Measurements from ENCODE around the gene TARBP1.

GRCh38 chr1:234499119-234499942 is 20.4 kb upstream of the TARBP1 start:
- TF ChIP-seq, protein P1, sequence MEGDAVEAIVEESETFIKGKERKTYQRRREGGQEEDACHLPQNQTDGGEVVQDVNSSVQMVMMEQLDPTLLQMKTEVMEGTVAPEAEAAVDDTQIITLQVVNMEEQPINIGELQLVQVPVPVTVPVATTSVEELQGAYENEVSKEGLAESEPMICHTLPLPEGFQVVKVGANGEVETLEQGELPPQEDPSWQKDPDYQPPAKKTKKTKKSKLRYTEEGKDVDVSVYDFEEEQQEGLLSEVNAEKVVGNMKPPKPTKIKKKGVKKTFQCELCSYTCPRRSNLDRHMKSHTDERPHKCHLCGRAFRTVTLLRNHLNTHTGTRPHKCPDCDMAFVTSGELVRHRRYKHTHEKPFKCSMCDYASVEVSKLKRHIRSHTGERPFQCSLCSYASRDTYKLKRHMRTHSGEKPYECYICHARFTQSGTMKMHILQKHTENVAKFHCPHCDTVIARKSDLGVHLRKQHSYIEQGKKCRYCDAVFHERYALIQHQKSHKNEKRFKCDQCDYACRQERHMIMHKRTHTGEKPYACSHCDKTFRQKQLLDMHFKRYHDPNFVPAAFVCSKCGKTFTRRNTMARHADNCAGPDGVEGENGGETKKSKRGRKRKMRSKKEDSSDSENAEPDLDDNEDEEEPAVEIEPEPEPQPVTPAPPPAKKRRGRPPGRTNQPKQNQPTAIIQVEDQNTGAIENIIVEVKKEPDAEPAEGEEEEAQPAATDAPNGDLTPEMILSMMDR (IDR thresholded peaks at IDR 0.05; ENCODE audit: borderline replicate concordance, extremely low read depth, low read length, poor library complexity, severe bottlenecking), result peak; percentile 98
- no peak for TF ChIP-seq EZH2 (IDR thresholded peaks at IDR 0.05; ENCODE audit: borderline replicate concordance, low read depth, low read length, severe bottlenecking)
